Stimulated activated CD8-positive, alpha-beta memory T cell treated with anti-CD3 and anti-CD28 coated beads, Interleukin-15, amount 100 ng/mL, for 4 hours (primary cell): ENCODE data around the gene C7orf57.
"Not testable (repeated sequence)": the region's sequence is repeated elsewhere in the genome, so short reads cannot be mapped to it uniquely, and the experiment has no call there.

Experiments used
- DNase-seq, 2 donors: peaks; one replicate each; pipeline ENCODE4 v3.0.0-alpha.2; 2020; ENCODE audit warnings: low read depth in 2 of 2

C7orf57 gene

DNA sequence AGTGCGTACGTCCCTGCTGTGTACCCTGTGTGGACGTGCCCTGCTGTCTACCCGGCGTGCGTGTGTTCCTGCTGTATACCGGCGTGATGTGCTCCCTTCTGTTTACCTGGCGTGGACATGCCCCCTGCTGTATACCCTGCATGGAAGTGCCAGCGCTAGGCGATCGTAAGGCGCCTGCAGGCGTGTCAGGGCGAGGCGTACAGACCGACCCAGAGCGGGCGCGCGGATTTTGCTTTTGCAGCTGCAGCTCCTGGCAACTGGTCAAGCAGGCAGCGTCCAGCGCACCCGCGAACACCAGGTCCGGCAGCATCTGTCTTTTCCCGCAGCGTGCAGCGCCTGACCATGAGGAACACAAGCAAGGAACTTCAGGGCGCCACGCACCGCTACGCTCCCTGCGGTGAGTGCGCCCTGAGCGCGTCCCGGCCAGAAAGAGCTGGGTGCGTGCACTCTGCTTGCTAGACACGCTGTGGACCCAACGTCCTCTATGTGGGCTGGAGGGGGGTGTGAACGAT, 680 bp downstream of the C7orf57 start:
- no peak for DNase-seq

DNA sequence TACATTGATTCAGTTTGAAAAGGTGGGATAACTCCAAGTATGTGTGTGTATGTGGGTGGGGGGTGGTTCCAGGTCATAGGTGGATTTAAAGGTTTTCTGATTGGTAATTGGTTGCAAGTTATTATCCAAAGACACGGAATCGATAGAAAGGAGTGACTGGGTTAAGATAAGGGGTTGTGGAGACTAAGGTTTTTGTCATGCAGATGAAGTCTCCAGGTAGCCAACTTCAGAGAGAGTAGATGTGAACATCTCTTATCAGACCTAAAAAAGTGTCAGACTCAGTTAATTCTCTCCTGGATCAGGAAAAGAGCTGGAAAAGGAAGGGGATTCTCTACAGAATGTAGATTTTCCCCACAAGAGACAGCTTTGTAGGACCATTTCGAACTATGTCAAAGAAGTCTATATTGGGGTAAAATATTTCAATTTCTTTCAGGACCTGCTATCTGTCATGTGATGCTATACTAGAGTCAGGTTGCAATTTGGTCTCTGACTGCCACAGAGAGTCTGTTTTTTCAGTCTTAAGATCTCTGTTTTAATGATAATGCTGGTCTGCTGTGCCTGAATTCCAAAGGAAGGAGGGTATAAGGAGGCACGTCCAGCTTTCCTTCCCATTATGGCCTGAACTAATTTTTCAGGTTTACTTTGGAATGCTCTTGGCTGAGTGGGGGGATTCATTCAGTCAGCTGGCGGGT, 3.6 kb downstream of the C7orf57 start:
- no peak for DNase-seq

DNA sequence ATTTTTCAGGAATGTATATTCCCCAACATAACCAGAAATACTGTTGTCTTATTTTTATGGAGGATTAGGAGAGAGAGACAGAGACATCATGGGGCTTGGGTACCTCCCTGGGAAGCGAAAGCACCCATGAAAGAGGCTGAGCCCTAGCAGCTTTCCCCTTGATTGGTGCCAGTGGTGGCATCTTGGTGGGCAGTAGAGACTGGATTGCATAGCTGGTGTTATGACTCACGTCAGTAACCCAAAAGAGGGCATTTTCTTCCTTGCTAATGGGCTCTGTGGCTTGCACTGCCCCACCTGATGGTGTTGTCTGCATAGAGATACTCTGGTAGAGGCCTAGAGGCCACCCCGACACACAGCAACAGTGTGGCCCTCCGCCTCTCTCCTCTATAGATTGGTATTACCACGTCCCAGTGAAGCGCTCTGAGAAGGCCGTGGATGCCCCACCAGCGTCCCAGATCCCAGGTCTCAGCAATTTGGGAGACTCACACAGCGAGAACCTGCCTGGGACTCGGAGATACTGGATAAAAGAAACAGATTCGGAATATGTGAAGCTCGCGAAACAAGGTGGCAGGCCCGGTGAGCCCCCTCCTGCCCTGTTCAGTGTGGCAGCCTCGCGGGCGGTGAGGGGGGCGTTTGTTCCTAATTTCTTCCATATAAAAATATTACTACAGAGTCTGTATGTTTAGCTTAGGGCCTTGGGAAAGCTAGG, 5.8 kb downstream of the C7orf57 start:
- DNase-seq: no peak

DNA sequence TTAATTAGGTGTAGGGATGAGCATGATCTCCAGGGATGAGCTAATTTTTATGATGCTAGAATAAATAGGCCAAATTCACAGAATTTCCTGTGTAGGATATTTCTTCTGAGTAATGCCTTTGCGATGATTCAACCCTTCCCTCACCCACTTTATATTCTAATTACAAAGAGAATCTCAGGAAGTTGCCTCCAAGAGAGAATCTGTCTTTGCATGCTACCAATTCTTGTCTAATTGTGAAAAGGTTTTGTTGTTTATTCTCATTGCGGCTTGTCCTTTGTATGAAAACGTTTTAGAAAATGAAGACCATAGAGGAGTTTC, 6.3 kb downstream of the C7orf57 start:
- no peak for DNase-seq

DNA sequence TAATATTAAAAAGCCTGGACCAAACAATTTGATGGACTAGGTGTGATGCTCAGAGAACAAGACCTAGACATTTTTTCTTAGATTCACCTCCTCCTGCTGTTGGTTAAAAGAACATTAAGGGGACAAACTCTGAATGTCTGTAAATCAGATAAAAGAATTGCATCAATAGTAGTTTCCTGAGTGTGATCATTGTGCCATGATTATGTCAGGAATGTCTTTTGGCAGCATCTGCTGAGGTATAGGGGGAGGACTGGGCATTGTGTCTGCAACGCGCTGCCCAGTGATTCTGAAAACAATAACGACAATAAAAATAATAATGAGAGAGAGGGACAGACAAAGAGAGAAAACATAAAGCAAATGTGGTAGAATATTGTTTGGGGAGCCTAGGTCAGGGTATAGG, 6.9 kb downstream of the C7orf57 start:
- DNase-seq: no peak

DNA sequence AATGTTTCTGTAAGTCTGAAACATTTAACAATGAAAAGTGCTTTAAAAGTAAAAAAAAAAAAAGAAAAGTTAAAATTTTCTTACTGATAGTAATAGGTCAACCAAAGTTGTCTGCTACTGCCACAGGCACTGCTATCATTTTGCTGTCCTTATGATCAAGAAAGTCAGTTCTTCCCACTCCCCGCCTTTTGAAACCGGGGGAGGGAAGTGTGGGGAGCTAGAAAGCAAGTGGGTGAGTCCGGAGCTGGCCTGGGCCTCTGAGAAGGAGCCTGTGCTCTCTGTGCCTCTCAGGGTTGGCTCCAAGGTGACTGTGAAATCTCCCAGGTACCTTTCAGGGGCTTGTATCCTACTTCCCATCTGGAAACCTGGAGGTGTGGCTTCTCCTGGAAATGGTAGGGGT, 7.3 kb downstream of the C7orf57 start:
- DNase-seq: no peak

DNA sequence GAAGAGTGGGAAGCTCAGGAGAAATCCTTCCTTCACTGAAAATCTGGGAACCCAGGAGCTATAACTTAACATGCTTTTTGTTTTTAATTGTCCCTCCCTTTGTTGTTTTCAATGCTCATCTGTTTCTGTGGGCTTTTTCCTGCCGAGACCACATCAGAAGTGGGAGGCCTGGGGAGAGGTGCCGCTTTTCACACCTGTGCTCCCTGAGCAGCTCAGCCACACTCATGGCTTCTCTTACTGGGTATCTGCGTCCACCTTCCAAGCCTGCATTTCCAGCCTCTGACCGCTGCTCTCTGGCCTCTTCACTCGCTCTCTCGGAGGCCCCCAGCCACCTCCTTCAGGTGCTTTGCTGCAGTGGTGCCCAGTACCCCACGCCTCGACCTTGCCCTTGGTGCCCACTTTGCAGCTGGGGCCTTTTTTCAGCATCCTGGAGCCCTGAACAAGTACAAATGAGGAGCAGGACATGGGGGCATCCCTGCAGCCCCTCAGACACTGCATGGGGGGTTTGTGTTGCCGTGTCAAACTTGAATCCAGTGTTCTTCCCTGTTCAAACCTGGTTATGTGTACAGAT, 9.9 kb downstream of the C7orf57 start:
- DNase-seq: no peak

DNA sequence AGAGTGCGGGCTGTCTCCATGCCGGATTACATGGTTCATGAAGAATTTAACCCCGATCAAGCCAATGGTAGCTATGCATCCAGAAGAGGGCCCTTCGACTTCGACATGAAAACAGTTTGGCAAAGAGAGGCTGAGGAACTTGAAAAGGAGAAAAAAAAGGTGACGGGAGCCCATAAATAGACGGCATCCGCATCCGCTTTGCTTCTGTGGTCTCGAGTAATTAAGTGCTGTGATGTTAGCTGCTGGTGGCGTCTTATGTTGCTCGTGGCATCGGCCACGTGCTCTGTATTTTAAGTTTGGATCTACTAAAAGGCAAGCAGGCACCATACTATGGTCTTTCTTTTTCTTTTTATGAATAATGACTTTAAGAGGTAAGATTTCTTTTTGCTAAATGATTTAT, 11.1 kb downstream of the C7orf57 start:
- no peak for DNase-seq

DNA sequence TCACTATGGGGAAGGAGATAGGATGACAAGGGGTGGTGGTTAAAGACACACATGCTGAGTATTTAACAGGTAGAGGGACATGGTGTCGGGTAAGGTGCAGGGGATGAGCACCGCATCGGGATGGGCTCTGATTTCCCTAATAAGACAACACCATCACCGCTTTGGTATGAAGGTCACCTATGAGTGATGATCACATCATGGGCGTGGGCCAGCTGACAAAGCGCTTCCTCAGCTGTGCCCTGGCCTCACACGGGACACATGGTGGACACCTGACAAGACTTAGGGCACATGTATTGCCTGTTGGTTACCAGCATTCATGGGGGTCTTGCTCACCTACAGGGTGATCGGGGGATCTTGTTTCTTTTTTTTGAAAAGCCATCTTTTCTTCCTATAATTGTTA, 12.8 kb downstream of the C7orf57 start:
- DNase-seq: no peak

DNA sequence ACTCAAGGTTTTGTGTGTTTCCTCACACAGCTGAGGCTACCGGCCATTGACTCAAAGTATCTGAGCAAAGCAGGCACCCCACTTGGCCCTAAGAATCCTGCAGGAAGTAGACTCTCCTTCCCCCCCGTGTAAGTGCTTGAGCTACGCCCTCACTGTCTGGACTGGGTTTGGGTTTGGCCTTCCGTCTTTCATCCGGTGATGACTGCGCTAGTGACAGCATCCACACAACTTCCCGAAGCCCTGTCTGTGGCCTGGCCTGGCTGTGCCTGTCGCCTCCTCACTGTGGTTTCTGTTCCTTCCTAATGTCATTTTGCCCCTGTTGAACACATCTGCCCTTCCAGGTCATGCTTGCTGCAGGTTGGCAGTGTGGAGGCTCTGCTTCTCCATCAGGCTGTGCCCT, 14.5 kb downstream of the C7orf57 start:
- DNase-seq: no peak

DNA sequence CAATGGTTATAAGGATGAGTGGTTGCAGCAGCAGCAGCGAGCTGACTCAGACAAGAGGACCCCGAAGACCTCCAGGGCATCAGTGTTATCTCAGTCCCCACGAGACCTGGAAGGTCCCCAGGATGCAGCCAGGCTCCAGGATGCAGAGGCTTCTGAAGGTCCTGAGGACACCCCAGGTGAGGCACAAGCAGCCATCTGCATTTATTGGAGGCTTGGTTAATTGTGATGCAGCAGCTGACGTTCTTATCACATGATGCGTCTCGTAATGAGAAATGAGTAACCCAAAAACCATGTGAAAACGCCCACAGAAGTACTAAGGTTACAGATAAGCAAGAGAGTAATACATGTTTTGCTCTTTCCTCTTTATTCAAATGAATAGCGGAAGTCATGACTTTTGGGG, 17.4 kb downstream of the C7orf57 start:
- no peak for DNase-seq

DNA sequence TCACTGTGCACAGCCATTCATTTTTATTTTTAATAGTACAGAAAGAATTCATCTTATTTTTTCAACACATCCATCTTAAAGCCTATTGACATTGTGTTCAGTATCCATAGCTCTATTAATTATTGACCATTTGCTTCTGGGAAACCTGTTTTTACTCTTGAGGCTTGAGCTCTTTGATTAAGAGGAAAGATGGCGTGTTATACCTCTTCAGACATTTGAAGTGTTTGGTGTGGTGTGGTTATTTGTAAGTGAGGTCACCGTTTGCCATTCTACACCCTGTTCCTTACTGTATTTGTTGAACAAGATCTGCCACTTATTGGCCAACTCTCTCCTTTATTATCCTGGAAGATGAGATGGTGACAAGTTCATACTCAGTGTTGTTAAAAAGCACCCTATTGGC, 18.4 kb downstream of the C7orf57 start:
- DNase-seq: no peak

DNA sequence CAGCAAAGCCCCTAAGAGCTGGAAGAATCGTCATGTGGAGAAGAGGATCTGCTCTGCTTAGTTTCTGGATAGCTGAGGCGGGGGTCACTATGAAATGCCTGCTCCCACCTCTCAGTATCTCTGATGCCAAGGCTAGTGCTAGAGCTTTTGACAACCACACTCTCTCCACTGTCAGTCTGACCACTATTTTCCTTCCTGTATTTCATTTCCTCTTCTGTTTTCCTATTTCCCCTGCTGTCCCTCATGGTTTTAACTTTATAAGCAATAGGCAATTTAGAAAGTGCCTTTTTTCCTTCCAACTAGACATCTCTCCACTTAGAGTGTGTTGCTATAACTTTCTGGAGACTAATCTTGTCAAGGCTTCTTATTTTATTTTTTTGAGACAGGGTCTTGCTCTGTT, 23.6 kb downstream of the C7orf57 start:
- no peak for DNase-seq

DNA sequence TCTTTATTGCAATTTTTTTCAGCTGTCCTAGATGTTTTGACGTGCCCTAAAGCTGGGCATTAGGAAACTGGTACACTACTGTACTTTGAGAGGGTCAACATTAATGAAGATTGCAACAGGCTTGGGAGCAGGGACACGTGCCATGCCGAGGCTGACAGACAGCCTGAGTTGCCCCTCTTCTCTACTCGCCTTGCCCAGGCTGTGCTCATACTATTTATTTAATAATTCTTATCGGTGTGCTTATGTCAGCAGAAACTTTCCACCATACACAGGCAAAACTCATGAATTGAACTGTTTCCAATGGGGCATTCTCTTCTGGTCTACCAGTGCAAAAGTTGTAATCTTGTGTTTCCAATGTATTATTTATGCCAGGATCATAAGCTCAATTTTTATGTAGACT, 24.4 kb downstream of the C7orf57 start:
- no peak for DNase-seq

DNA sequence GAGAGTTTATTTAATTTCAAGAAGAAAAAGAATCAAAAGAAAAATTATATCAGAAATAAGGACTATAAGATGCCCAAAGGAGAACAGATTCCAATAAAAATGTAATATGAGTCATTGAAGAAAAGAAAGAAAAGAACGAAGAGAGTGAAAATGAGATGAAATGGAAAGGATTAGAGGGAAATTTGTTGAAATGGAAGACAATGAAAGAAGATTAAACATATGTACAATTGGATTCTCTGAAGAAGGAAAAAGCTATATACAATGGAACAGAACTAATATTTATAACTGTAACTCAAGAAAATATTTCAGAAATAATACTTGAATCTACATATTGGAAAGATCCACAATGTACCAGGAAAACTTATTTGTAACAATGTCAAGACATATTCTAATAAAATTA, 28.6 kb downstream of the C7orf57 start:
- no peak for DNase-seq

DNA sequence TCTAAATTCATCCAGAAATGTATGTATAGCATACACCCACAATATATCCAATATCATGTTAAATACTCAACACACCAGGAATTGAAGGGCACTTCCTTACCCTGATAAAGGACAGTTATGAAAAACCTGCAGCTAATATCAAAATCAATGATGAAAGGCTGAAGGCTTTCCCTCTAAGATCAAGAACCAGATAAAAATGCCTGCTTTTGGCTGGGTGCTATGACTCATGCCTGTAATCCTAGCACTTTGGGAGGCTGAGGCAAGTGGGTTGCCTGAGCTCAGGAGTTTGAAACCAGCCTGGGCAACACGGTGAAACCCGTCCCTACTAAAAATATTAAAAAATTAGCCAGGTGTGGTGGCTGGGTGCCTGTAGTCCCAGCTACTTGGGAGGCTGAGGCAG, 32.1 kb downstream of the C7orf57 start:
- no peak for DNase-seq

DNA sequence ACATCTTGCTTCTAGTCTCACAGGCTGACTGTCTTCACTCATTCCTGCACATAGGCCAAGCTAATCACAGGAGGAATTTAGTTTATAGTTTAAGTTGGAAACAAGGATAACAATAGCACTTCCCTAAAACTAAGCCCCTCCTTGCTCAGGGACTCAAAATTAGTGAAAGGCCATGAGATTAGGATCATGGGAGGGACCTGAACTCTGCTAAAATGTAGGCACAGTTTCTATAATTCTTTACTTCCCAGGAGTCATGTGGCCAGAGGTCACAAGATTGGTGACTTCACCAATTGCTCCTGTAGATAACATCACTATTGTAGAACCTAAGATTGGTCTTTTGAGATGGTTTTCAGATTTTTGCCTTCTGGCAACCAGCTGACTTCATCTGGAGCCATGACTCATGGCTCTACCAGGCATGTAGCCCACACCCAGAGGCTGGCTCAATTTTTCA, 38.9 kb downstream of the C7orf57 start:
- DNase-seq: no peak

DNA sequence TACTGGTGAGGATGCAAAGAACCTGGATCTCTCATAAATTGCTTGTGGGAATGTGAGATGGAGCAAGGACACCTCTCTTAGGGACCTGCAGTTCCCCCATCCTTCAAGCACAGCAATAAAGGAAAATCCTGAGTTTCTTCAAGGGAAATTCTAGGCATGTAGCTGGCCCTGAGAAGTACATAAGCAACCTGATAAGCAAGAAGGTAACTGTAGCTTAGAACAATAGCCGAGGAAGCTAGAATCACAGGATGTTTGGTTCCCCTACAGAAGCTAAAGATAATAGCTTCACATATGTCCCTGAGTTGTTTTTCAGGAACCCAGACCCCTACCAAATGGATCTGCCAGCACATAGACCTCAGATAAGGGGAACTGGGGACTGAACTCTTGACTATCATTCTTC, 42.1 kb downstream of the C7orf57 start:
- DNase-seq: no peak

DNA sequence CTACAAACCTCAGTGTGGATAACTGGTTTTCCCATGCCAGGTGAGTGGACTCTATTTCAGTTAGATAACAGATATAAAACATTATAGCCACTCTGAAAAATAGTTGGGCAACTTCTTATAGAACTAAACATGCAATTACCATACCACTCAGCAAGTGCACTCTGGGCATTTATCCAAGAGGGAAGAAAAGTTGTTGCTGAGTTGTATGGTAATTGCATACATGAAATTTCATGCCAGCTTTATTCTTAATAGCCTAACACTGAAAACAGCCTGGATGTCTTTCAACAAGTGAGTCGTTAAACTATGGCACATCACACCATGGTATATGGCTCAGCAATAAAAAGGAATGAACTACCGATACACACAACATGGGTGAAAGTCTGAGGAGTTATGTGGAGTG, 43.1 kb downstream of the C7orf57 start:
- no peak for DNase-seq

DNA sequence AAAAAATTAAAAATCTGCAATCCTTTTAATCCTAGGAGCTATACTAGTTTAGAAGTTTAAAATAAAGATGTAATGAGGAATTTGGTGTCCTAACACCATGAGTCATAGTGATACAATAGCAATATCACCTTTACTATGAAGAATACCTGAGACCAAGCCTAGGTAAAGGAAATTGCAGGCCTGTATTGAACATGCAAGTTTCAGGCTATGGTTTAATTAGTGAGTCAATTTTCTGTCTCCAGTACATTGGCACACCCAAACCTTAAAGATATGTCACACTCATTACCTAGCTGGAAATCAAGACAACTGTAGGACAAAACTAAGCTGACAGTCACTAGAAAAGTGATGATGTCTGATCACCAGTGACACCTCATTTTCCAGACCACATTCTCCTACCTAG, 47.0 kb downstream of the C7orf57 start:
- DNase-seq: not testable (repeated sequence)

DNA sequence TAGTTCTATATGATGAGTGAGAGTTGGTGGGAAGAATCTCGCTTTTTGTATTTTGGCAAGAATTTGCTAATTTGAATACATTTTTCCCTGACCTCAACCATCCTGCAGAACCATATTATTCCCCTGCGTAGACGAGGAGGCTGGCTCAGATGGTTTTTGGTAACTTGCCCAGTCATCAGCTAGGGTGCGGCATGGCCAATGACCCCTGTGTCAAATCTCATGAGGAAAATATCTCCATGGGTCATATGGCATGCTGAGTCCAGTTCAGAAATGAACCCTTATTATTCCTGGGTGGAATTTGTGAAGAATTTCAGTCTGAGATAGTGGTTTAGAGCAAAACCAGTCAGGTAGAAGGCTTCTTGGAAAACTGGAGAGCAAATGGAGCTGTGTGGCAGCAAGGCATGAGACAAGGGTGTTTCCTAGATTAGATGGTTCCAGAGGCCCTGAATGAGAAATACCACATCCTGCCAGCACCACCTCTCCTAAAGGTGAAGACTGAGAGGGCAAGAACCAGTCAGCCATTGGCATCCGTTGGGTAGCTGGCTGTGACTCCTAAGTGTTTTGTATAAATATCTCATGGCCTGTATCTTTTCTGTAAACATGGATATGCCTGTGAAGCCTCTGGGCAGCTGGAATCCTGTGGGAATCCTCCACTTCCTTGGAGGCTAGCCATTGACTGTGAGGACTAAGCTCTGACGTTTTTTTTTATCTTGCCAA, 47.9 kb downstream of the C7orf57 start:
- no peak for DNase-seq

DNA sequence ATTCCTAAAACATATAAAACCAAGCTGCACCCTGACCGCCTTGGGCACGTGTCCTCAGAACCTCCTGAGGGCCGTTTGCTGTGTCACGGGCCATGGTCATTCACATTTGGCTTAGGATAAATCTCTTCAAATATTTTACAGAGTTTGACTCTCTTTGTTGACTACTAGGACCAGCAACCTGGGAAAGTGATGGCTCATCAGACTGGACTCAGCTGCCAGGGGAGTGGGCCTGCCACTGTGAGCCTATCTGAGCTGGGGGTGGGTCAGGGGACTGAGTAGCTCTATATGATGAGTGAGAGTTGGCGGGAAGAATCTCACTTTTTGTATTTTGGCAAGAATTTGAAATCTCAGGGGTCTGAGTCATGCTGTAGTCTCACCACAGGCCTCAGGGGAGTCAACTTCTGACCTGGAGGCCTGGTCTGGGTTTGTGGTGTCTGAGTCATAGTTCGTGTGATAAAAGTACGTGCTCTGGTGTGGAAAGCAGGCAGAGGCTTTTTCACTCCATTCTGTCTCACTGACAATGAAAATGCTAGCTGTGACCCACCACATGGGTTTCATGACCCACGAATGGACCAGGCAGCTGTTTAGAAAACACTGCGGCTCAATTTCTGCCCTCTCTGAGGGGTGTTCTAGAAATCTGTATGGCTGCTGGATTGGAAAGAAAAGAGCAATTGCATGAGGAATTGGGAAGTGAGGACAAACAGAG, 49.5 kb downstream of the C7orf57 start:
- peak; percentile 58 to 67 for DNase-seq
